ENCODE measurements around the gene TNIP2.

DNA sequence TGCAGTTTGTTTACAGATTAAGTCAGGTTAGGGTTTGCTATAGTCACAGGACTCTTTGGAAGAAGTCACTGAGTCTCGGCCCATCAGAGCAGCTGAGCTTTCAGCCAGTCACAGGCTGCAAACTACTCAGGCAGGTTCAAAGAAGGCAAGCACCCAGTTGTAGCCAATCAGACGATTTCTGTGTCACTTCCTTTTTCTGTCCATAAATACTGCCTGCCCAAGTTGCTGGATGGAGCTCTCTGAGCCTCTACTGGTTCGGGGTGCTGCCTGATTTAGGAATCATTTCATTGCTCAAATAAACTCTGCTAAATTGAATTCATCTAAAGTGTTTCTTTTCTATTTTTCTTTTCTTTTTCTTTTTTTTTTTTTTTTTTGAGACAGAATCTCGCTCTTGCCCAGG, 29.5 kb upstream of the TNIP2 start:
- TF ChIP-seq, protein P1, sequence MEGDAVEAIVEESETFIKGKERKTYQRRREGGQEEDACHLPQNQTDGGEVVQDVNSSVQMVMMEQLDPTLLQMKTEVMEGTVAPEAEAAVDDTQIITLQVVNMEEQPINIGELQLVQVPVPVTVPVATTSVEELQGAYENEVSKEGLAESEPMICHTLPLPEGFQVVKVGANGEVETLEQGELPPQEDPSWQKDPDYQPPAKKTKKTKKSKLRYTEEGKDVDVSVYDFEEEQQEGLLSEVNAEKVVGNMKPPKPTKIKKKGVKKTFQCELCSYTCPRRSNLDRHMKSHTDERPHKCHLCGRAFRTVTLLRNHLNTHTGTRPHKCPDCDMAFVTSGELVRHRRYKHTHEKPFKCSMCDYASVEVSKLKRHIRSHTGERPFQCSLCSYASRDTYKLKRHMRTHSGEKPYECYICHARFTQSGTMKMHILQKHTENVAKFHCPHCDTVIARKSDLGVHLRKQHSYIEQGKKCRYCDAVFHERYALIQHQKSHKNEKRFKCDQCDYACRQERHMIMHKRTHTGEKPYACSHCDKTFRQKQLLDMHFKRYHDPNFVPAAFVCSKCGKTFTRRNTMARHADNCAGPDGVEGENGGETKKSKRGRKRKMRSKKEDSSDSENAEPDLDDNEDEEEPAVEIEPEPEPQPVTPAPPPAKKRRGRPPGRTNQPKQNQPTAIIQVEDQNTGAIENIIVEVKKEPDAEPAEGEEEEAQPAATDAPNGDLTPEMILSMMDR (conservative IDR thresholded peaks at IDR 0.05; ENCODE audit: low read depth, low read length), result no peak
- TF ChIP-seq EZH2 (IDR thresholded peaks at IDR 0.05; ENCODE audit: low read length, unreplicated experiment), result no peak
